Mammary epithelial cell (primary cell): ENCODE measurements around the gene TMEM33.

Source experiments
- EZH2 ChIP-seq: IDR thresholded peaks from 2 replicates; pipeline ENCODE4 v1.6.1; 2012; ENCODE audit warnings: low read length, inconsistent platforms, borderline replicate concordance
- TF ChIP-seq, protein P1 (sequence below), 2 donors: IDR thresholded peaks in 1 of 2; conservative IDR thresholded peaks in 1 of 2; 2 replicates each; pipeline ENCODE4 v1.5.1; 2011 to 2012; ENCODE audit warnings: inconsistent platforms in 2 of 2, low read length in 2 of 2, mild to moderate bottlenecking in 2 of 2, control low read depth in 1 of 2, low read depth in 1 of 2; ENCODE audit not compliant: insufficient read depth in 1 of 2; ENCODE audit errors: extremely low read depth in 1 of 2

GRCh38 chr4:41897698-41898097 lies 37.5 kb upstream of the TMEM33 start:
- TF ChIP-seq, protein P1, sequence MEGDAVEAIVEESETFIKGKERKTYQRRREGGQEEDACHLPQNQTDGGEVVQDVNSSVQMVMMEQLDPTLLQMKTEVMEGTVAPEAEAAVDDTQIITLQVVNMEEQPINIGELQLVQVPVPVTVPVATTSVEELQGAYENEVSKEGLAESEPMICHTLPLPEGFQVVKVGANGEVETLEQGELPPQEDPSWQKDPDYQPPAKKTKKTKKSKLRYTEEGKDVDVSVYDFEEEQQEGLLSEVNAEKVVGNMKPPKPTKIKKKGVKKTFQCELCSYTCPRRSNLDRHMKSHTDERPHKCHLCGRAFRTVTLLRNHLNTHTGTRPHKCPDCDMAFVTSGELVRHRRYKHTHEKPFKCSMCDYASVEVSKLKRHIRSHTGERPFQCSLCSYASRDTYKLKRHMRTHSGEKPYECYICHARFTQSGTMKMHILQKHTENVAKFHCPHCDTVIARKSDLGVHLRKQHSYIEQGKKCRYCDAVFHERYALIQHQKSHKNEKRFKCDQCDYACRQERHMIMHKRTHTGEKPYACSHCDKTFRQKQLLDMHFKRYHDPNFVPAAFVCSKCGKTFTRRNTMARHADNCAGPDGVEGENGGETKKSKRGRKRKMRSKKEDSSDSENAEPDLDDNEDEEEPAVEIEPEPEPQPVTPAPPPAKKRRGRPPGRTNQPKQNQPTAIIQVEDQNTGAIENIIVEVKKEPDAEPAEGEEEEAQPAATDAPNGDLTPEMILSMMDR (conservative IDR thresholded peaks at IDR 0.05 in 1 of 2, IDR thresholded peaks at IDR 0.05 in 1 of 2; ENCODE audit: extremely low read depth in 1 of 2, insufficient read depth in 1 of 2, low read depth in 1 of 2, low read length in 2 of 2) = no peak
- no peak for TF ChIP-seq EZH2
